ENCODE results near the gene AVPR2.

AVPR2 gene

DNA sequence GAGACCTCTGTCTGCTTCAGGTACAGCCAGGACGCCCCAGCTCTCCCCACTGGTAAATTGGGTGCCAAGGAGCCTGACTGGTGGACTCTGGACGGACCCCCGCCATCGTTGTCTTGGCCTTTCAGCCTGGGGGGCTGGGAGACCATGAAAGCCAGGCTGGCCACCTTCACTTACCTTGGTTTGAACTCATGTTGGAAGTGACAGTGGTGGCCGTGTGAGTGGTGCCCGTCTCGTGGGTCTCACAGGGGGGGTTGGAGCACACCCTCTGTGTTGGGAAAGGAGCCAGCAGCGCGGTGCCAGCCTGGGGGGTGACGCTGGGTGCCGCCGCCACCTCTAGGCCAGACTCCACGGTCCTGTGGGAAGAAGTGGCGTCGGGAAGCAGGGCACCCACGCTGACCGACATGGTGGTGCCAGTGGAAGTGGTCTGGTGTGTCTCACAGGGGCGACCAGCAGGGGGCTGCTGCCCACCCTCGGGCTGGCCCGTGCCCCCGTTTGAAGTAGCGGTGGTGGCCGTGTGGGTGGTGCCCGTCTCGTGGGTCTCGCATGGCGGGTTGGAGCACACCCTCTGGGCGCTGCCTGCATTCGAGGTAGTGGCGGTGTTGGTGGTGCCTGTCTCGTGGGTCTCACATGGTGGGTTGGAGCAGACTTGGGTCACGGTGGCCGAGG is 49.6 kb downstream of the AVPR2 start:
- DNase-seq = no peak

DNA sequence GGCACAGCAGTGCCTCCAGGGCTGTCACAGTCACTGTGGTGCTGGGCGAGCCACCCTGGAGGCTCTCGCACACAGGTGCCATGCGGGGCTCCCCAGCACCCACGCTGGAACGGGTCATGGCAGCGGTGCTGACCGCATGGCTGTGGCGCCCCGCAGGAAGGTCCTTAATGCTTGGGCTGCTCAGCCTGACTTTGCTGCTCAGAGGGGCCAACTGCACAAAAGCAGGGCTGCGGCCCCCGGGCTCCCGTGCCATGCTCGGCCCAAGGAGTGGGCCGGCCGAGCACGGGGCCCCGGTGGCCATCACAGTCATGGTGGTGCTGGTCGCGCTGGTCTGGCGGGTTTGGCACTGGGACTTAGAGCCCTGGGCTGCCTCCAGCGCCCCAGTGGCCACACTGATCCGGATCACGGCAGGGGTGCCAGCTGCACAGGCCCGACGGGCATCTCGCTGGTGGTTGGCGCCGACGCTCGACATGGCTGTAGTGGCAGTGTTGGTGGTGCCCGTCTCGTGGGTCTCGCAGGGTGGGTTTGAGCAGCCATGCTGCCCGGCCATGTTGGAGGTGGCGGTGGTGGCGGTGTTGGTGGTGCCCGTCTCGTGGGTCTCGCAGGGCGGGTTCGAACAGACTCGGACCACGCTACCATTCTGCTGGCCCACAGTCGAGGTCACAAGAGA is 50.2 kb downstream of the AVPR2 start:
- DNase-seq = no peak

DNA sequence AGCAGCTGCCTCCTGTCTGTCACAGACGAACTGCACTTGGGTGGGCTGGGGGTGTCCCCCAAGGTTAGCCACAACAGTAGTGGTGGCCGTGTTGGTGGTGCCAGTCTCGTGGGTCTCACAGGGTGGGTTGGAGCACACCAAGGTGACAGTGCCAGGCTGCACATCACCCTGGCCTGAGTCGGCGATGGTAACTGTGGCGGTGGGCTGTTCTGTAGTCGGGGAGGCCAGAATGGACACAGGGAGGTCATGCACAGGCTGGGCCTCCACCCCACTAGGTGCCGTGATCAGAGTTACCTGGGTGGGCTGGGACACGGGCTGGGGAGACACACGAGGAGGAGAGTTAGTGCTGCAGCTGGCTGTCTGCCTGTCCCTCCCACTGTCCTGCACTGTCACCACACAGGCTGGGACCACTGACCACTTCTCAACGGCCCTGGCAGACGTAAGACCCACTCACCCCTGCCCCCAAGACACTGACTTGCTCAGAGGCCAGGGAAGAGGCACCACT is 50.8 kb downstream of the AVPR2 start:
- no peak for DNase-seq

DNA sequence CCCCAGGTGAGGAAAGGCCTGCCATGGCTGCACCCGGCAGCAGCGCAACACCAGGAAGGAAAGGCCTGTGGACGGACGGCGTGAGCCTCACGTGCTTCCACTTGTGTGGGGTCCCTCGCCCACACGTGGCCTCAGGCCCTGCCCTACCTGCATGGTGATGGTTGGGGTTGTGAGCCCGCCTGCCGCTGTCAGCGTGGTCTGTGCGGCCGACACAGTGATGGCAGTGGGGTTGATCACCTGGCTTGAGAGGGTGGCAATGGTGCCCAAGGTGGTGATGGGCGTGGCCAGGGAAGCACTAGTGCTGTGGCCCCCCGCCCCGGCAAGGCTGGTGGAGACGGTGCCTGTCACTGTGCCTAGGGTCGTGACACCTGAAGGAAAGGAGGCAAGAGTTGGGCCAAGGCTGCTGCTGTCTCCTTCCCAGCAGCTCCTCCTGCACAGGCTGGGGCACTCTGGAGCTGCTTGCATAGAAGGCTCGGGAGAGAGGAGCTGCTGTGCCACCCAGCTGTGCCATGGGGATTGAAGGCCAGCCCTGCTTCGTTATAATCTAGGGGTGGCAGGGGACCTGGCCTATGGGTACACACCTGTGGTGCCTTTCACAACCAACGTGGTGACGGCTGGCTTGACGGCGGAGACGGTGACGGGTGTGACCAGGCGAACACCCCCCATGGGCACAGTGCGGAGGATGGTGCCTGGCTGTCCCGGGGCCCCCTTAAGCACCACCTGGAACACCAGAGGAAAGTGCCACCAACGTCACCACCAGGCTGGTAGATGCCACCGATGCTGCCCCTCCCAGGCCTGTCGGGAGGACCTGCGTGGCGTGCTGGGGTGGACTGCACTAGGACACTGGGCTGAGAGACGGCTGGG is 51.8 kb downstream of the AVPR2 start:
- DNase-seq = no peak

All from NCI-H526 treated with DMSO at 0.1 percent for 48 hours (cell line).